SH-SY5Y (cell line): ENCODE data around the gene LRRFIP1.

Experiments
- GATA2 ChIP-seq: IDR thresholded peaks from 2 replicates; pipeline ENCODE4 v1.6.1; 2011; ENCODE audit warnings: mild to moderate bottlenecking, low read depth, low read length
- GATA3 ChIP-seq: IDR thresholded peaks from 2 replicates; pipeline ENCODE4 v1.6.1; 2011; ENCODE audit warnings: low read depth, mild to moderate bottlenecking, low read length, moderate library complexity

DNA sequence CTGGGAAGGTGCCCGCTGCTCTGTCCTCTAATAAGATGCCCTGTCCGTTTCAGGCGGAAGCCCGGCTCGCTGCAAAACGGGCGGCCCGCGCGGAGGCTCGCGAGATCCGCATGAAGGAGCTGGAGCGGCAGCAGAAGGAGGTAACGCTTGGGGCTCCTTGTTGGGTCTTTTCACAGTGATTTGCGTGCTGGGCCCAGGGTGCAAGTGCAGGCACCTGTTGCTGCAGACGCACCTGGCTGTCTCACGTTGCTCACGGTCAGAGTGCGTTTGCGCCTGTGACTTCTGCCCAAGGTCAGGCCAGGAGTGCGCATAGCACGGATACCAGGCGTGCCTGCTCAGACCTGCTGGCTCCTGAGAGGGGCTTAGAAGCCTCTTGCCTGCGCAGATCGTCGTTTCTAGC, 81.1 kb downstream of the LRRFIP1 start:
- TF ChIP-seq GATA2, result no peak
- TF ChIP-seq GATA3, result no peak
